PC-9 (cell line): ENCODE measurements around the gene GIPC3. TPM values are rescaled to one million over a fixed set of nuclear protein-coding genes. Genes with fewer than 3 reads are reported as not detected.

Experiments used
- BruUV-seq: library from RNA; stranded (reverse); fragments of 400-500 nt; replicated peaks from 2 replicates; lab custom pipeline; 2021; lab: Mats Ljungman, UMichigan
- CTCF ChIA-PET: fragments of 300-600 bp; sonication (Branson Sonifier 250); formaldehyde crosslinking; loops from one replicate; lab custom pipeline; 2022; ENCODE audit warnings: antibody characterized with exemption; lab: Charles Lee
- POLR2A ChIA-PET: fragments of 300-600 bp; sonication (Branson Sonifier 250); formaldehyde crosslinking; loops from one replicate; lab custom pipeline; 2022; ENCODE audit warnings: antibody characterized with exemption; ENCODE audit not compliant: unreplicated experiment; lab: Charles Lee
- DNase-seq, 2 experiments: peaks; one replicate each; pipeline versions ENCODE4 v3.0.0 to v3.0.0-alpha.2; 2015 to 2022; ENCODE audit warnings: mixed read lengths in 1 of 2
- H2AFZ ChIP-seq: fragments of 200-600 bp; sonication (generic); 2 replicates; pipeline ENCODE4 v1.8.1; 2017; ENCODE audit warnings: antibody characterized with exemption
- H3F3A ChIP-seq: fragments of 200-600 bp; sonication (generic); 2 replicates; pipeline ENCODE4 v1.8.1; 2017; ENCODE audit warnings: antibody characterized with exemption, mild to moderate bottlenecking, low read depth; ENCODE audit not compliant: insufficient read depth
- H3K27ac ChIP-seq: fragments of 200-600 bp; sonication (generic); 2 replicates; pipeline ENCODE4 v1.6.1; 2016; ENCODE audit warnings: mixed run types
- H3K27me3 ChIP-seq: fragments of 200-600 bp; sonication (generic); 2 replicates; pipeline ENCODE4 v1.6.1; 2016; ENCODE audit warnings: low read depth, mixed run types; ENCODE audit not compliant: insufficient read depth
- H3K36me3 ChIP-seq: fragments of 200-600 bp; sonication (generic); 2 replicates; pipeline ENCODE4 v1.6.1; 2016; ENCODE audit warnings: low read depth, mixed run types
- H3K4me1 ChIP-seq: fragments of 200-600 bp; sonication (generic); replicated peaks from 2 replicates; pipeline ENCODE4 v1.6.1; 2016; ENCODE audit warnings: mixed run types; ENCODE audit not compliant: insufficient read depth
- H3K4me2 ChIP-seq: fragments of 200-600 bp; sonication (generic); 2 replicates; pipeline ENCODE4 v1.6.1; 2017; ENCODE audit warnings: mixed run types
- H3K4me3 ChIP-seq: fragments of 200-600 bp; sonication (generic); 2 replicates; pipeline ENCODE4 v1.6.1; 2016; ENCODE audit warnings: mixed run types
- H3K79me2 ChIP-seq: fragments of 200-600 bp; sonication (generic); 2 replicates; pipeline ENCODE4 v1.6.1; 2017; ENCODE audit warnings: low read depth, mixed run types
- H3K9me2 ChIP-seq: fragments of 200-600 bp; sonication (generic); 2 replicates; pipeline ENCODE4 v1.8.1; 2017; ENCODE audit warnings: mild to moderate bottlenecking; ENCODE audit not compliant: insufficient read depth
- H3K9me3 ChIP-seq: fragments of 200-600 bp; sonication (generic); 2 replicates; pipeline ENCODE4 v1.8.1; 2016; ENCODE audit warnings: low read depth; ENCODE audit not compliant: insufficient read depth
- H4K20me1 ChIP-seq: fragments of 200-600 bp; sonication (generic); 2 replicates; pipeline ENCODE4 v1.8.1; 2017; ENCODE audit not compliant: insufficient read depth
- CTCF ChIP-seq: fragments of 200-600 bp; sonication (generic); conservative IDR thresholded peaks from 2 replicates; pipeline ENCODE4 v1.6.1; 2017; ENCODE audit warnings: mixed run types, antibody characterized with exemption, mild to moderate bottlenecking, moderate library complexity
- EZH2 ChIP-seq: fragments of 200-600 bp; sonication (generic); IDR thresholded peaks from 2 replicates; pipeline ENCODE4 v1.8.0; 2017; ENCODE audit warnings: antibody characterized with exemption, low read depth
- intact Hi-C: fragments of 100-400 bp; cut with micrococcal nuclease; formaldehyde crosslinking; loops from one replicate; pipeline ENCODE4 v1.10.0; 2022; ENCODE audit not compliant: unreplicated experiment
- total RNA-seq: library from RNA; stranded (reverse); gene quantifications from 2 replicates; pipeline ENCODE4 v1.2.3, GENCODE V29; 2021

GIPC3 gene
- total RNA-seq, 1 experiment from 2014 or later, result not detected

- Histone ChIP-seq H3F3A (no peaks in the 10 kb centered on the region), H3K36me3 (no peaks in the 10 kb centered on the region), H4K20me1 (no peaks in the 10 kb centered on the region), H3K4me1 (no peaks in the 10 kb centered on the region), H3K27me3 (no peaks in the 10 kb centered on the region), H3K9me2 (no peaks in the 10 kb centered on the region), H3K9me3 (no peaks in the 10 kb centered on the region), H3K4me3 (no peak overlapping the region), H2AFZ (no peak overlapping the region), H3K4me2 (no peak overlapping the region), H3K27ac (no peak overlapping the region), H3K79me2 (no peaks in the 10 kb centered on the region)
- no TSS peak for BruUV-seq
- CTCF ChIA-PET, result no interaction called here
- no peak for TF ChIP-seq CTCF
- TF ChIP-seq EZH2, result no peak
- POLR2A ChIA-PET, result interaction anchor here (0.6 kb wide), 1 partner anchor 24 kb away, joined by 3 read pairs; no protein-coding TSS in a partner anchor
- intact Hi-C loops, result no loop called here
- DNase-seq, result no peak
Measured at GRCh38 chr19:3632098-3632497, 46.8 kb downstream of the GIPC3 start.

- Histone ChIP-seq H3K9me2 (no peaks in the 10 kb centered on the region), H2AFZ (no peak overlapping the region), H3F3A (no peaks in the 10 kb centered on the region), H3K27me3 (no peaks in the 10 kb centered on the region), H3K27ac (no peak overlapping the region), H3K4me2 (no peak overlapping the region), H3K4me3 (no peak overlapping the region), H3K9me3 (no peaks in the 10 kb centered on the region), H4K20me1 (no peaks in the 10 kb centered on the region), H3K4me1 (no peaks in the 10 kb centered on the region), H3K36me3 (no peaks in the 10 kb centered on the region), H3K79me2 (no peaks in the 10 kb centered on the region)
- no peak for DNase-seq
- intact Hi-C loops, result no loop called here
- BruUV-seq, result no TSS peak
- ChIA-PET POLR2A (interaction anchor here (0.6 kb wide), 1 partner anchor 23 kb away, joined by 3 read pairs; no protein-coding TSS in a partner anchor), CTCF (no interaction called here)
- TF ChIP-seq CTCF (no peak), EZH2 (no peak)
Measured at GRCh38 chr19:3632739-3633558, 47.7 kb downstream of the GIPC3 start.

- no peak overlapping the region for H2AFZ ChIP-seq
- TF ChIP-seq CTCF (no peak), EZH2 (no peak)
- H3K4me2 ChIP-seq, result no peak overlapping the region
- DNase-seq, result no peak
- no peaks in the 10 kb centered on the region for H4K20me1 ChIP-seq
- POLR2A ChIA-PET, result no interaction called here
- H3K27ac ChIP-seq, result no peak overlapping the region
- BruUV-seq, result no TSS peak
- no peaks in the 10 kb centered on the region for H3K27me3 ChIP-seq
- H3K4me1 ChIP-seq, result no peaks in the 10 kb centered on the region
- H3K79me2 ChIP-seq, result no peaks in the 10 kb centered on the region
- H3K4me3 ChIP-seq, result no peak overlapping the region
- H3K9me2 ChIP-seq, result no peaks in the 10 kb centered on the region
- H3K9me3 ChIP-seq, result no peaks in the 10 kb centered on the region
- no peaks in the 10 kb centered on the region for H3F3A ChIP-seq
- intact Hi-C loops, result no loop called here
- no peaks in the 10 kb centered on the region for H3K36me3 ChIP-seq
- CTCF ChIA-PET, result no interaction called here
Measured at GRCh38 chr19:3633559-3633988, 48.3 kb downstream of the GIPC3 start.
